Endothelial cell of hepatic sinusoid (primary cell): Measurements from ENCODE around the gene CDK1.

Source experiments
- in situ Hi-C: cut with HindIII; loops from 2 replicates; pipeline ENCODE4 v1.10.0; 2017; ENCODE audit warnings: low sequenced_read_pairs

The CDK1 gene

DNA sequence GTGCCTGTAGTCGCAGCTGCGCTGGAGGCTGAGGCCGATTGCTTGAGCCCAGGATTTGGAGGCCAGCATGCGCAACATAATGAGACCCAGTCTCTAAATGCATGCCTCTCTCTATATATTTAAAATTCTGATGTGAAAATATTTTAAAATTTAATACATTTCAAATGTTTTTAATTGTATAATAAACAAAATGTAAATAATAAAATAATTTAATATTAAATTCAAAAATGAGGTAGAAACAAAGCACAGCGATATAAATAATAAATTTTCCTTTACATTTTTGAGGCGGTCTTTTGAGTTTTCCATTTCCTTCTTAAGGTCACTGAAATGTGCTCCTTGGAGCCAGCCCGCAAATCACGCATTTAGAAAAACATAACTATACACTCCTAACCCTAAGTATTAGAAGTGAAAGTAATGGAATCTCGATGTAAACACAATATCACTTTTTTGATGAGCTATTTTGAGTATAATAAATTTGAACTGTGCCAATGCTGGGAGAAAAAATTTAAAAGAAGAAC lies 523 bp upstream of the CDK1 start:
- in situ Hi-C loops = no loop called here

DNA sequence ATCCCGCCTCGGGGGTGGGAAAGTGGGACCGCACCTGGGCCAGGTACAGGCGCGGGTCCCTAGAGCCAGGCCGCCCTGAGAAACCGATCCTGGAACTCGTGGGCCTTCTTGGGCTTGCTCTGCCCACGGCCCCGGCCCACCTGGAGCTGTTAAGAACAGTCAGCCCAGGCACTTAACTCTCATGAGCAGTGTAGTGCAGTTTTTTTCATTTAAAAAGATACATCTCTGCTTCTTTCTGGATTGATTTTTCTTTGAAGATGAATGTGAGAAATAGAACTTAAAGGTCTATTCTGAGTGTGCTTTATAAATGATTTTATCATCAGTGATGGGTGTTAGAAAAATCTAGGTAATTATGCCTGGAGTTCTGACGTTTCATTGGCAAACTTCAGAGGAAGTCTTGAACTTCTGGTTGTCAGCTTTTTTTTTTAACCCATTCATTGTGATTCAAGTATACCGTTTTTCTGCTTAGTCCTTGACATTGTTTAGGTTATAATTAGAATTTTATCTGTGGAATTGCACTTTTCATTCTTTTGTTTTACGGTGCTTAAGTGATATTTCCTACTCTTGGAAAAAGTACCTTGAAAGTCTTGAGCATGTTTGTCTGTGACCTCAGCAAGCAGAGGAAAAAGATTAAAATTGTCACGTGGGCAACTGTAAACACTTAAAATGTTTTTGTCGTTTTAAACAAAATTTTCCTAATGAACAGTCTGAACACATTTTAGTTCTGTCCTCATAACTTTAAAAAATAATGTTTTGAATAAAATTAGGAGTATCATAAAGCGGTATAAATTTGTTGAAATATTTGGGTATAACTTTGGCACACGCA lies 906 bp downstream of the CDK1 start:
- in situ Hi-C loops = no loop called here

GRCh38 chr10:60781661-60782060 lies 3.4 kb downstream of the CDK1 start:
- in situ Hi-C loops = no loop called here

- in situ Hi-C loops = no loop called here
Measured at GRCh38 chr10:60784641-60785040, 6.4 kb downstream of the CDK1 start.

DNA sequence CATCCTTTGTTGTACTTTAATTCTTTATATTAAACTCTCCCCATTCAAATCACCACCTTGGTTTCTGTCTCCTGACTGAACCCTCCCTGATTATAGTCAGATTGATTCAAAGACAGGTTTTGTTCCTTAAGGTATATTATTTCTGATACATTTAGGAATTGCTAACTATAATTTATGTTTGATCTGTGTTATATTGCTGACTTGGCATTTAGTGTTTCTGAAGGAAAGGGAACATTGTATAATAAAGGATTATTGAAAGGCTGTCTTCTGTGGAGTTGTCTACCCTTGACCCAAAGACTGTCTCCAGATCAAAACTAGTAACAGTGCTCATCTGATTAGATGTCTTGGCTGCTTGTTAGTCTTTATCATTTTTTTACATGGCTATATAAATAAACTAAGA lies 10.3 kb downstream of the CDK1 start:
- in situ Hi-C loops = no loop called here

GRCh38 chr10:60789340-60789739 lies 11.1 kb downstream of the CDK1 start:
- in situ Hi-C loops = no loop called here

- in situ Hi-C loops = loop anchor here (5.0 kb wide), 1 partner anchor 102 kb away; no protein-coding TSS in a partner anchor
Measured at GRCh38 chr10:60794953-60795352, 16.7 kb downstream of the CDK1 start.

DNA sequence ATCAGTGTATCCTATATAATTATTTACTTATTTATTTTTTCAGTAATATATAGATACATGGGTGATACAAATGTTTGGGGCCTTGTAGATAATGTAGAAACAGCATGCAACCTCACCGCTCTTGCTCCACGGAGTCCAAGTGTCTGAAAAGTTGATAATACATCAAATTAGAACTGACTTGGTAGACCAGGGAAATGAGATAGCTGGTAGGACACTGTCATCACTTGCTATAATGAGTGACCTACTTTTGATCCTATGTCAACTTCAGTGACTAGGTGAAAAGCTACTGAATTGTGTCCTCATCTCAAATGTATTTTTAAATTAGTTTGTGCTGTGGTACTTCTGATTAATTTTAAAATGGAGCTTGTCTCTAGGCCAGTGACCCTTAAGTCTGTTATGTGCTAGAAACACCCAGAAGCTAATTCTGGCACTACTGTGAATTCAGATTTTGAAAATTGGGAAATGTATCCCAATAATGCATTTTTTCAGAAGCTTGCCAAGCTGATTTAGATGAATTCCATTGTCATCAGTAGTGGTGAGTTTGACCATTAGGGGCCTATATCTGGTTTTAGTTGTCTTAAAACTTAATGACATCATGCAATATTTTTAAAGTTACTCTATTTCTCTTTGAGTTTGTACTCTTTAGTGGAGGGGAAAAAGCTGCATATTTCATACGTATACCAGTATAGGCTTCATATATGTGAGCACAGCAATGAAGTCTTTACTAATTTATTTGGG lies 17.4 kb downstream of the CDK1 start:
- in situ Hi-C loops = no loop called here

GRCh38 chr10:60796481-60796880 lies 18.2 kb downstream of the CDK1 start:
- in situ Hi-C loops = no loop called here

- in situ Hi-C loops = no loop called here
Measured at GRCh38 chr10:60797200-60797599, 18.9 kb downstream of the CDK1 start.

GRCh38 chr10:60798031-60798430 lies 19.8 kb downstream of the CDK1 start:
- in situ Hi-C loops = no loop called here

DNA sequence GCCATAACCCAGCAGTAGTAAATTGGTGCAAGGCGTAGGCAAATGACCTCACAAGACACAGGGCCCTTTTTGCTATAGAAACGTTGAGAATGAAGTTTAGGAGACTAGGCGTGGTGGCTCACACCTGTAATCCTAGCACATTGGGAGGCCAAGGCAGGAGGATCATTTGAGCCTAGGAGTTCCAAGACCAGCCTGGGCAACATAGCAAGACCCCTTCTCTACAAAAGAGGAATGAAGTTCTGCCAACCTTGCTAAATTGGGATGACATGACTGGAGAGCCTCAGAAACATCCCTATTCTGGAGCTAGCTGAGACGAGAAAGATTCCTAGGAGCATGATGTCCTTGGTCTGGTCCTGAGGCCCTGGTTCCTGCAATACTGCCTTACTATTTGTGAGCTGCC lies 20.6 kb downstream of the CDK1 start:
- in situ Hi-C loops = no loop called here

GRCh38 chr10:60799971-60800650 lies 21.8 kb downstream of the CDK1 start:
- in situ Hi-C loops = no loop called here

- in situ Hi-C loops = no loop called here
Measured at GRCh38 chr10:60800918-60801317, 22.6 kb downstream of the CDK1 start.

DNA sequence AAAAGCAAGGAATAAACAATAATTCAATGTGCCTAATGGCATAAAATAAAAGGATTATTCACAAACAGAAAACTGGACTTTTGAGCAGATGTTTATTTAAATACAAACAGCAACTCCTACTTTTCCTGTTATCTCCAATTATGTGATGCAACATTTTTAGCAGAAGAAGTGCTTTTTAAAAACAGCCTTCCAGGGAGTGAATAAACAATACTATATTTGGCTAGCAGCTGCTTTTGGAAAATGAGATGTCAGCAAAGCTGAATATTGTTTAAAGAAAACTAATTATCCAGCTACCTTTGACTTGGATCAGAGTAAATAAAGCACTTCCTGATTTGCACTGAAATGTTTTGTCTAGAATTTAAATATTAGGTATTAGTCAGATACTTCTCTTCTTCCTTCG lies 23.2 kb downstream of the CDK1 start:
- in situ Hi-C loops = no loop called here

GRCh38 chr10:60803433-60803832 lies 25.2 kb downstream of the CDK1 start:
- in situ Hi-C loops = no loop called here

- in situ Hi-C loops = no loop called here
Measured at GRCh38 chr10:60803865-60804264, 25.6 kb downstream of the CDK1 start.

DNA sequence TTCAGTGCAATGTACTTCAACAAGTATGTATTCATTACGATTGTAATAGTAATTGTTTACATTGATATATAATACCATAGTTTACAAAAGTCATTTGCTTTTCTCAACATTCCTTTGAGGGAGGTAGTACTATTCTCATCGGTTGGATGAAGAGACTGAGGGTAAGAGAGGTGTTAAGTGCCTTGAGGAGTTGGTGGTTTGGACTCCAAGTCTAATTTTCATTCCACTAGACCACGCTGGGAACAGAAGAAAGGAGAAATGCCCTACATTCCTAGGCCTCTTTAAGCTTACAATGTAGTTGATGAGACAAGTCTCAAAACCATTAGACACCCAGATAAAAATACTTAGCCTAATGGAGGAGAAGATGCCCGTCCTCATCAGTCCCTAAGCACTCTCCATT lies 28.6 kb downstream of the CDK1 start:
- in situ Hi-C loops = no loop called here

DNA sequence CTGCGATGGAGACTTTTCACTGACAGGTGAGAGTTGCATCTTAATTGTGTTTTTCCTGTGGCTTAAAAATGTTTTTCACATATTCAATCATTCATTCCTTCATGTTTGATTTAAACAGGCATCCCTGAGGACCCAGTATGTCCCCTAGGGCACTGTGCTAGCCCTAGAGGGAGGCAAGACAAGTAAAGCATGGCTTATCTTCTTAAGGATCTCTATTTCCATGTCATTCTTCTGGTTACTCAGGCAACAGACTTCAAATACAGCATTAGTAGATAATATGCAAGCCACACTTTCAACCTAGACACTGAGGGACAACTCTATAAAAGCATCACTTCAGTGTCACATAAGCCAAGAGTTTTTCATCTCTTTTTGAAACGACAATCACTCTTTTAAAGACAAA lies 29.2 kb downstream of the CDK1 start:
- in situ Hi-C loops = no loop called here

DNA sequence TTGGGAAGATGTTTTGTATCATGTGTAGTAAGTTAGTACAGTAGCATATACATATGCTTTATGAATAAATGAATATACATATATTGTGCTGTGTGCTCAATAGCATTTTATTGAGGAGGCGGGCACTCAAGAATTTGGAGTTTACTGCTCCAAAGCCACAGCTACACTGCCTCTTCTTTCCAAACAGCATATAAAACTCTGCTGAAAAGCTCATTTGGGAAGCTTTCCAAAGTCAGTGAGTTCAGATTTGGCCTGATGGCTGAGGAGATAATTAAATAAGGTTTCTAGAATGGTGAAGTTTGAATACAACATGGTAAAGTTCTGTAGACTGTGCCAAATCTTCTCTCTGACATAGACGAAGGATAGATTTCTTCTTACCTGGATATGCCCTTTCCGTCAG lies 29.8 kb downstream of the CDK1 start:
- in situ Hi-C loops = no loop called here

GRCh38 chr10:60809157-60809556 lies 30.9 kb downstream of the CDK1 start:
- in situ Hi-C loops = no loop called here
